Keratinocyte (primary cell): ENCODE measurements around the gene ENPP1. TPM values are rescaled to one million over a fixed set of nuclear protein-coding genes. Genes with fewer than 3 reads are reported as not detected.
"Not testable (repeated sequence)": the region's sequence is repeated elsewhere in the genome, so short reads cannot be mapped to it uniquely, and the experiment has no call there.

ENCODE experiments used
- DNase-seq: peaks from one replicate; pipeline ENCODE4 v3.0.0-alpha.2; 2011; ENCODE audit warnings: low read depth, missing footprints, low spot score
- FAIRE-seq: peaks from 2 replicates; lab custom pipeline; 2011; peaks lifted over from hg19 to GRCh38; lab: Jason Lieb, UNC
- H2AFZ ChIP-seq: 2 replicates; pipeline ENCODE4 v1.6.0; 2012; ENCODE audit warnings: low read length, control low read depth, inconsistent platforms; ENCODE audit not compliant: control insufficient read depth
- H3K27ac ChIP-seq: 2 replicates; pipeline ENCODE4 v1.5.1; 2011; ENCODE audit warnings: low read length; ENCODE audit not compliant: control insufficient read depth, insufficient read depth
- H3K27me3 ChIP-seq: 3 replicates; pipeline ENCODE4 v1.6.0; 2011; ENCODE audit warnings: low read length; ENCODE audit not compliant: control insufficient read depth, insufficient read depth; ENCODE audit errors: extremely low read depth
- H3K36me3 ChIP-seq, 2 experiments: 2 replicates in 1 of 2; 3 replicates in 1 of 2; pipeline ENCODE4 v1.5.1; 2011; ENCODE audit warnings: low read length in 2 of 2, mild to moderate bottlenecking in 1 of 2; ENCODE audit not compliant: control insufficient read depth in 2 of 2, insufficient read depth in 2 of 2; ENCODE audit errors: extremely low read depth in 1 of 2
- H3K4me1 ChIP-seq: 3 replicates; pipeline ENCODE4 v1.5.1; 2011; ENCODE audit warnings: low read length; ENCODE audit not compliant: control insufficient read depth, insufficient read depth; ENCODE audit errors: extremely low read depth
- H3K4me2 ChIP-seq: 3 replicates; pipeline ENCODE4 v1.6.0; 2011; ENCODE audit warnings: low read depth, low read length; ENCODE audit not compliant: control insufficient read depth, insufficient read depth; ENCODE audit errors: extremely low read depth
- H3K4me3 ChIP-seq, 3 experiments: fragments of 200-600 bp in 1 of 3; sonication (generic) in 1 of 3; 2 replicates in 2 of 3; 3 replicates in 1 of 3; pipeline ENCODE4 v1.5.1; 2011 to 2016; ENCODE audit warnings: low read length in 3 of 3, mild to moderate bottlenecking in 3 of 3, control low read depth in 2 of 3, inconsistent platforms in 1 of 3, low read depth in 1 of 3, mixed read lengths in 1 of 3, mixed run types in 1 of 3, moderate library complexity in 1 of 3; ENCODE audit not compliant: control insufficient read depth in 2 of 3, insufficient read depth in 2 of 3; ENCODE audit errors: extremely low read depth in 1 of 3
- H3K79me2 ChIP-seq: 2 replicates; pipeline ENCODE4 v1.6.0; 2012; ENCODE audit warnings: low read length; ENCODE audit not compliant: control insufficient read depth, insufficient read depth
- H3K9ac ChIP-seq: 3 replicates; pipeline ENCODE4 v1.6.0; 2011; ENCODE audit warnings: low read length; ENCODE audit not compliant: control insufficient read depth, insufficient read depth; ENCODE audit errors: extremely low read depth
- H3K9me1 ChIP-seq: 3 replicates; pipeline ENCODE4 v1.6.0; 2011; ENCODE audit warnings: low read length; ENCODE audit not compliant: control insufficient read depth, insufficient read depth; ENCODE audit errors: extremely low read depth
- H3K9me3 ChIP-seq: 2 replicates; pipeline ENCODE4 v1.5.1; 2012; ENCODE audit warnings: low read depth, low read length; ENCODE audit not compliant: control insufficient read depth
- H4K20me1 ChIP-seq: 3 replicates; pipeline ENCODE4 v1.6.0; 2011; ENCODE audit warnings: low read length; ENCODE audit not compliant: control insufficient read depth, insufficient read depth; ENCODE audit errors: extremely low read depth
- EZH2 ChIP-seq: IDR thresholded peaks from one replicate; pipeline ENCODE4 v1.6.1; 2012; ENCODE audit warnings: inconsistent platforms, mild to moderate bottlenecking, low read length, moderate library complexity
- dilution Hi-C: fragments of 300-500 bp; cut with MboI; formaldehyde crosslinking; loops from one replicate; pipeline ENCODE4 v1.7.0; 2020; ENCODE audit warnings: low sequenced_read_pairs; ENCODE audit not compliant: extremely low pct_ligation_motif_present
- polyA plus RNA-seq, 5 experiments: library from polyadenylated mRNA; depleted of rRNA in 3 of 5; stranded (reverse) in 3 of 5; stranded (forward) in 1 of 5; unstranded in 1 of 5; fragments of >200 nt; gene quantifications; 1 replicate in 1 of 5; 2 replicates in 3 of 5; 3 replicates in 1 of 5; pipeline versions ENCODE4 v1.2.1 to v1.2.3, GENCODE V29; 2011 to 2012; ENCODE audit warnings: missing spikeins in 2 of 5, low read depth in 1 of 5, low replicate concordance in 1 of 5
- TF ChIP-seq, protein P1 (sequence below), 3 experiments: IDR thresholded peaks in 1 of 3; conservative IDR thresholded peaks in 1 of 3; optimal IDR thresholded peaks in 1 of 3; 2 replicates in 2 of 3; 3 replicates in 1 of 3; pipeline versions ENCODE3 to v1.5.1; 2011; ENCODE audit warnings: low read length in 3 of 3, mild to moderate bottlenecking in 3 of 3, moderate library complexity in 2 of 3, control low read depth in 1 of 3, inconsistent platforms in 1 of 3; ENCODE audit not compliant: insufficient read depth in 2 of 3; ENCODE audit errors: extremely low read depth in 1 of 3

Gene ENPP1
- polyA plus RNA-seq, 1 donor (not counting 4 experiments of a cell fraction or from before 2014, with no cell fraction given), result 0.34 TPM

DNA sequence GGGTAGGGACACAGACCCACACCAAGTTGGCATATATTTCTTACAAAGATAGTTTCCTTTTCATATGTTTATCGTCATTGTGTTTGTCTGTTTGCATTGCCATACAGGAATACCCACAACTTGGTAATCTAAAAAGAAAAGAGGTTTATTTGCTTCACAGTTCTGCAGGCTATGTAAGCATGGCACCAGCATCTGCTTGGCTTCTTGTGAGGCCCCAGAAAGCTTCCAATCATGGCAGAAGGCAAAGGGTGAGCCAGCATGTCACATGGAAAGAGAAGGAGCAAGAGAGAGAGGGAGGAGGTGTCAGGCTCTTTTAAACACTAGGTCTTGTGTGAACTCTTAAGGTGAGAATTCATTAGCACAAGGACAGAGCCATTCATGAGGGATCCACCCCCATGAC is 90.9 kb downstream of the ENPP1 start:
- Histone ChIP-seq H3K36me3 (no peaks in the 10 kb centered on the region), H3K27ac (no peak overlapping the region), H2AFZ (no peak overlapping the region), H3K4me2 (no peak overlapping the region), H3K9me3 (peaks cover 3% of the 10 kb centered on the region), H3K27me3 (no peaks in the 10 kb centered on the region), H3K4me3 (no peak overlapping the region), H4K20me1 (no peaks in the 10 kb centered on the region), H3K9ac (no peak overlapping the region), H3K4me1 (no peaks in the 10 kb centered on the region), H3K9me1 (no peaks in the 10 kb centered on the region), H3K79me2 (no peaks in the 10 kb centered on the region)
- dilution Hi-C loops, result no loop called here
- DNase-seq (no peak), FAIRE-seq (no peak)
- no peak for TF ChIP-seq EZH2
- TF ChIP-seq, protein P1, sequence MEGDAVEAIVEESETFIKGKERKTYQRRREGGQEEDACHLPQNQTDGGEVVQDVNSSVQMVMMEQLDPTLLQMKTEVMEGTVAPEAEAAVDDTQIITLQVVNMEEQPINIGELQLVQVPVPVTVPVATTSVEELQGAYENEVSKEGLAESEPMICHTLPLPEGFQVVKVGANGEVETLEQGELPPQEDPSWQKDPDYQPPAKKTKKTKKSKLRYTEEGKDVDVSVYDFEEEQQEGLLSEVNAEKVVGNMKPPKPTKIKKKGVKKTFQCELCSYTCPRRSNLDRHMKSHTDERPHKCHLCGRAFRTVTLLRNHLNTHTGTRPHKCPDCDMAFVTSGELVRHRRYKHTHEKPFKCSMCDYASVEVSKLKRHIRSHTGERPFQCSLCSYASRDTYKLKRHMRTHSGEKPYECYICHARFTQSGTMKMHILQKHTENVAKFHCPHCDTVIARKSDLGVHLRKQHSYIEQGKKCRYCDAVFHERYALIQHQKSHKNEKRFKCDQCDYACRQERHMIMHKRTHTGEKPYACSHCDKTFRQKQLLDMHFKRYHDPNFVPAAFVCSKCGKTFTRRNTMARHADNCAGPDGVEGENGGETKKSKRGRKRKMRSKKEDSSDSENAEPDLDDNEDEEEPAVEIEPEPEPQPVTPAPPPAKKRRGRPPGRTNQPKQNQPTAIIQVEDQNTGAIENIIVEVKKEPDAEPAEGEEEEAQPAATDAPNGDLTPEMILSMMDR (optimal IDR thresholded peaks at IDR 0.05 in 1 of 3, IDR thresholded peaks at IDR 0.05 in 1 of 3, conservative IDR thresholded peaks at IDR 0.05 in 1 of 3; ENCODE audit: extremely low read depth in 1 of 3, insufficient read depth in 2 of 3, low read length in 3 of 3), result no peak

DNA sequence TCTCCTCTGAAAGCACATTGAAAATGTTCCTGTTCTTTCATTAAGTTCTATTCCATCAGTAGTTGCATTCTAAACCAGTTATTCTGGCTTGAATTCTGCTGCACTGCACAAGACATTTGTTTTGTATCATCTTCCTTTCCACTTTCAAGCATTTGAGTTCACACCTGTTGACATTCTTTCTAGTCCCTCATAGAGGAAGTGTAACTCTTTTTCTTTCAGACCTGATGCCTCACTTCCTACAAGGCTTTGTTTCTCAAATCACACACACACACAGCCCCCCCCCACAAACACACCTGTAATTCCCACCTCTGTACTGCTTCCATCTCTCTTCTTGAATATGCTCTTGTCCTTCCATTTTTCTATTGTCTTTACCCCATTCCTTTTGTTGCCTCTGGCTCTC is 92.4 kb downstream of the ENPP1 start:
- H2AFZ ChIP-seq, result no peak overlapping the region
- no peaks in the 10 kb centered on the region for H3K27me3 ChIP-seq
- H3K9me1 ChIP-seq, result no peaks in the 10 kb centered on the region
- H3K79me2 ChIP-seq, result no peaks in the 10 kb centered on the region
- H3K27ac ChIP-seq, result no peak overlapping the region
- FAIRE-seq (no peak), DNase-seq (no peak)
- H3K4me3 ChIP-seq, result no peak overlapping the region
- no peak overlapping the region for H3K9ac ChIP-seq
- dilution Hi-C loops, result no loop called here
- H3K4me2 ChIP-seq, result no peak overlapping the region
- no peaks in the 10 kb centered on the region for H3K36me3 ChIP-seq
- H3K9me3 ChIP-seq, result peaks cover 3% of the 10 kb centered on the region
- no peaks in the 10 kb centered on the region for H4K20me1 ChIP-seq
- no peaks in the 10 kb centered on the region for H3K4me1 ChIP-seq
- TF ChIP-seq EZH2, result no peak
- TF ChIP-seq, protein P1 (optimal IDR thresholded peaks at IDR 0.05 in 1 of 3, IDR thresholded peaks at IDR 0.05 in 1 of 3, conservative IDR thresholded peaks at IDR 0.05 in 1 of 3; ENCODE audit: extremely low read depth in 1 of 3, insufficient read depth in 2 of 3, low read length in 3 of 3), result no peak

DNA sequence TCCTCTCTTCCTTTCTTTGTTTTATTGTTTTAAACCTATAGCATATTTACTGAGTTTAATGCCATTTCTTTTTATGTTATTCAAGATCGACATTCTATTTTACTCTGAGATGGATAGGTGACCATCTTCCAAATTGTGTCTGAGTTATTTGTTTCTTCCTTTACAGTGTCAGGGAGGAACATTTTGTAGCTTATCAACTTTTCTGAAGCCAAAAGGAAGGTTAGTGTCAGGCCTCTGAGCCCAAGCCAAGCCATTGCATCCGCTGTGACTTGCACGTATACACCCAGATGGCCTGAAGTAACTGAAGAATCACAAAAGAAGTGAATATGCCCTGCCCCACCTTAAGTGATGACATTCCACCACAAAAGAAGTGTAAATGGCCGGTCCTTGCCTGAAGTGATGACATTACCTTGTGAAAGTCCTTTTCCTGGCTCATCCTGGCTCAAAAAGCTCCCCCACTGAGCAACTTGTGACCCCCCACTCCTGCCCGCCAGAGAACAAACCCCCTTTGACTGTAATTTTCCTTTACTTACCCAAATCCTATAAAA is 93.6 kb downstream of the ENPP1 start:
- H3K9me1 ChIP-seq, H3K36me3 ChIP-seq, H3K27me3 ChIP-seq, H3K4me1 ChIP-seq, H3K9ac ChIP-seq, H3K27ac ChIP-seq, H4K20me1 ChIP-seq, H3K4me3 ChIP-seq, H3K9me3 ChIP-seq, FAIRE-seq, H2AFZ ChIP-seq, H3K4me2 ChIP-seq, dilution Hi-C loops, DNase-seq, H3K79me2 ChIP-seq: not testable (repeated sequence)

DNA sequence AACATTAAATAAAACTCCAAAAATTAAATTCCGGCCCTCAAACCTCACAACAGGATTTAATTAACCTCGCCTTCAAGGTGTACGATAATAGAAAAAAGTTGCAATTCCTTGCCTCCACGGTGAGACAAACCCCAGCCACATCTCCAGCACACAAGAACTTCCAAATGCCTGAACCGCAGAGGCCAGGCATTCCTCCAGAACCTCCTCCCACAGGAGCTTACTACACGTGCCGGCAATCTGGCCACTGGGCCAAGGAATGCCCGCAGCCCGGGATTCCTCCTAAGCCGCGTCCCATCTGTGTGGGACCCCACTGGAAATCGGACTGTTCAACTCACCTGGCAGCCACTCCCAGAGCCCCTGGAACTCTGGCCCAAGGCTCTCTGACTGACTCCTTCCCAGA is 95.9 kb downstream of the ENPP1 start:
- H3K9me3 ChIP-seq, H3K9ac ChIP-seq, dilution Hi-C loops, H3K27ac ChIP-seq, H3K79me2 ChIP-seq, H3K4me3 ChIP-seq, H3K27me3 ChIP-seq, H3K4me1 ChIP-seq, H3K4me2 ChIP-seq, H2AFZ ChIP-seq, DNase-seq, H4K20me1 ChIP-seq, FAIRE-seq, H3K9me1 ChIP-seq, H3K36me3 ChIP-seq: not testable (repeated sequence)
